Neural cell (in vitro differentiated cells): ENCODE results near the gene BTBD19.

Experiments used
- CTCF ChIP-seq: fragments of 450-650 bp; IDR thresholded peaks from 2 replicates; pipeline ENCODE4 v1.5.1; 2014; ENCODE audit warnings: antibody characterized with exemption, mild to moderate bottlenecking, moderate library complexity; ENCODE audit not compliant: poor library complexity, severe bottlenecking
- POLR2AphosphoS5 ChIP-seq: IDR thresholded peaks from 2 replicates; pipeline ENCODE4 v1.6.1; 2012
- SMC3 ChIP-seq: fragments of 450-650 bp; conservative IDR thresholded peaks from 2 replicates; pipeline ENCODE4 v1.6.1; 2014; ENCODE audit warnings: antibody characterized with exemption, mild to moderate bottlenecking, moderate library complexity; ENCODE audit not compliant: poor library complexity

GRCh38 chr1:44831516-44831915 is 23.2 kb downstream of the BTBD19 start:
- TF ChIP-seq SMC3 = no peak
- no peak for TF ChIP-seq CTCF
- TF ChIP-seq POLR2AphosphoS5 = no peak
